ENCODE measurements around the gene EAPP.
"Not testable (repeated sequence)": the region's sequence is repeated elsewhere in the genome, so short reads cannot be mapped to it uniquely, and the experiment has no call there.

Gene EAPP

GRCh38 chr14:34537677-34538009 lies 1.9 kb downstream of the EAPP start:
- H3K27ac ChIP-seq (ENCODE audit: low read length): no peak overlapping the region
- H3K27me3 ChIP-seq (ENCODE audit: control insufficient read depth, insufficient read depth, low read length): no peaks in the 10 kb centered on the region
- H3K4me1 ChIP-seq (ENCODE audit: control insufficient read depth, insufficient read depth, low read length): 0 out of 2 replicates have a peak, but pooled peaks cover 3% of the 10 kb centered on the region
- H3K4me3 ChIP-seq (ENCODE audit: low read length): no peak overlapping the region
- H3K36me3 ChIP-seq (ENCODE audit: control insufficient read depth, insufficient read depth, low read length): peaks cover 3% of the 10 kb centered on the region; the same call in 1 of the 2 replicates
- DNase-seq (ENCODE audit: low read depth, low spot score): no peak
- WGBS (ENCODE audit: insufficient coverage, insufficient read length): no CpG with 5 or more reads among the region's 4 CpGs
- H3K9me3 ChIP-seq (ENCODE audit: control insufficient read depth, insufficient read depth, low read length): no peaks in the 10 kb centered on the region

- DNase-seq (ENCODE audit: low read depth, low spot score): no peak
- no CpG with 5 or more reads among the region's 4 CpGs for WGBS (ENCODE audit: insufficient coverage, insufficient read length)
- H3K9me3 ChIP-seq (ENCODE audit: control insufficient read depth, insufficient read depth, low read length): no peaks in the 10 kb centered on the region
- H3K27me3 ChIP-seq (ENCODE audit: control insufficient read depth, insufficient read depth, low read length): no peaks in the 10 kb centered on the region
- H3K36me3 ChIP-seq (ENCODE audit: control insufficient read depth, insufficient read depth, low read length): peaks cover 3% of the 10 kb centered on the region; the same call in 1 of the 2 replicates
- no peak overlapping the region for H3K4me3 ChIP-seq (ENCODE audit: low read length)
- 0 out of 2 replicates have a peak, but pooled peaks cover 3% of the 10 kb centered on the region for H3K4me1 ChIP-seq (ENCODE audit: control insufficient read depth, insufficient read depth, low read length)
- no peak overlapping the region for H3K27ac ChIP-seq (ENCODE audit: low read length)
These were observed 2.4 kb downstream of the EAPP start for GRCh38 chr14:34536951-34537676.

DNA sequence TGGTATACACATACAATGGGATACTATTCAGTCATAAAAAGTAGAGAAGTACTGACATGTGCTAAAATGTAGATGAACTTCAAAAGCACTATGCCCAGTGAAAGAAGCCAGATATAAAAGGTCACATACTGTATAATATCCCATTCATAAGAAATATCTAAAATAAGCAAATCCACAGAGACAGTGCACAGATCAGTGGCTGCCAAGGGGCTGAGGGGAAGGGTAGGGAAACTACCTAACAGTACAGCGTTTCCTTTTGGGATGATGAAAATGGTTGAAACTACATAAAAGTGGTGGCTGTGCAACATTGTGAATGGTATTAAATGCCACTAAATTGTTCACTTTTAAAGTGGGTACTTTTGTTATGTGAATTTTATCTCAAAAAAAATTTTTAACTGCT lies 11.9 kb downstream of the EAPP start:
- Histone ChIP-seq H3K9me3 (ENCODE audit: control insufficient read depth, insufficient read depth, low read length) (no peaks in the 10 kb centered on the region), H3K36me3 (ENCODE audit: control insufficient read depth, insufficient read depth, low read length) (peaks cover 9% of the 10 kb centered on the region; the same call in 1 of the 2 replicates), H3K27ac (ENCODE audit: low read length) (no peak overlapping the region), H3K4me1 (ENCODE audit: control insufficient read depth, insufficient read depth, low read length) (no peaks in the 10 kb centered on the region), H3K27me3 (ENCODE audit: control insufficient read depth, insufficient read depth, low read length) (no peaks in the 10 kb centered on the region), H3K4me3 (ENCODE audit: low read length) (no peak overlapping the region)
- no CpG with 5 or more reads among the region's 1 CpG for WGBS (ENCODE audit: insufficient coverage, insufficient read length)
- DNase-seq (ENCODE audit: low read depth, low spot score): no peak

DNA sequence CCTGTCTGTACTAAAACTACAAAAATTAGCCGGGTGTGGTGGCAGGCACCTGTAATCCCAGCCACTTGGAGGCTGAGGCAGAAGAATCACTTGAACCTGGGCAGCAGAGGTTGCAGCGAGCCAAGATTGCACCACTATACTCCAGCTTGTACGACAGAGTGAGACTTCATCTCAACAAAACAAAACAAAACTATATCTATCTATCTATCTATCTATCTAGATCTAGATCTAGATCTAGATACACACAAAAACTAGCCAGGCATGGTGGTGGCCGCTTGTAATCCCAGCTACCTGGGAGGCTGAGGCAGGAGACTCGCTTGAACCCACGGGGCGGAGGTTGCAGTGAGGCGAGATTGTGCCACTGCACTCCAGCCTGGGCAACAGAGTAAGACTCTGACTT lies 15.3 kb downstream of the EAPP start:
- H3K4me1 ChIP-seq (ENCODE audit: control insufficient read depth, insufficient read depth, low read length); H3K27ac ChIP-seq (ENCODE audit: low read length); H3K9me3 ChIP-seq (ENCODE audit: control insufficient read depth, insufficient read depth, low read length); DNase-seq (ENCODE audit: low read depth, low spot score); H3K27me3 ChIP-seq (ENCODE audit: control insufficient read depth, insufficient read depth, low read length); H3K4me3 ChIP-seq (ENCODE audit: low read length): not testable (repeated sequence)
- peaks cover 10% of the 10 kb centered on the region; the same call in 1 of the 2 replicates for H3K36me3 ChIP-seq (ENCODE audit: control insufficient read depth, insufficient read depth, low read length)
- WGBS (ENCODE audit: insufficient coverage, insufficient read length): 100% methylated on average over 1 of the region's 8 CpGs

GRCh38 chr14:34522496-34522895 lies 17.0 kb downstream of the EAPP start:
- Histone ChIP-seq H3K27ac (ENCODE audit: low read length) (no peak overlapping the region), H3K27me3 (ENCODE audit: control insufficient read depth, insufficient read depth, low read length) (no peaks in the 10 kb centered on the region), H3K4me3 (ENCODE audit: low read length) (no peak overlapping the region), H3K36me3 (ENCODE audit: control insufficient read depth, insufficient read depth, low read length) (peaks cover 10% of the 10 kb centered on the region; the same call in 1 of the 2 replicates), H3K4me1 (ENCODE audit: control insufficient read depth, insufficient read depth, low read length) (no peaks in the 10 kb centered on the region), H3K9me3 (ENCODE audit: control insufficient read depth, insufficient read depth, low read length) (no peaks in the 10 kb centered on the region)
- no CpG with 5 or more reads among the region's 2 CpGs for WGBS (ENCODE audit: insufficient coverage, insufficient read length)
- no peak for DNase-seq (ENCODE audit: low read depth, low spot score)

- H3K27me3 ChIP-seq (ENCODE audit: control insufficient read depth, insufficient read depth, low read length); DNase-seq (ENCODE audit: low read depth, low spot score); H3K9me3 ChIP-seq (ENCODE audit: control insufficient read depth, insufficient read depth, low read length); H3K4me1 ChIP-seq (ENCODE audit: control insufficient read depth, insufficient read depth, low read length); H3K4me3 ChIP-seq (ENCODE audit: low read length); H3K27ac ChIP-seq (ENCODE audit: low read length): not testable (repeated sequence)
- H3K36me3 ChIP-seq (ENCODE audit: control insufficient read depth, insufficient read depth, low read length): peaks cover 10% of the 10 kb centered on the region; the same call in 1 of the 2 replicates
- no CpG with 5 or more reads among the region's 6 CpGs for WGBS (ENCODE audit: insufficient coverage, insufficient read length)
These were observed 18.4 kb downstream of the EAPP start for GRCh38 chr14:34521071-34521470.

DNA sequence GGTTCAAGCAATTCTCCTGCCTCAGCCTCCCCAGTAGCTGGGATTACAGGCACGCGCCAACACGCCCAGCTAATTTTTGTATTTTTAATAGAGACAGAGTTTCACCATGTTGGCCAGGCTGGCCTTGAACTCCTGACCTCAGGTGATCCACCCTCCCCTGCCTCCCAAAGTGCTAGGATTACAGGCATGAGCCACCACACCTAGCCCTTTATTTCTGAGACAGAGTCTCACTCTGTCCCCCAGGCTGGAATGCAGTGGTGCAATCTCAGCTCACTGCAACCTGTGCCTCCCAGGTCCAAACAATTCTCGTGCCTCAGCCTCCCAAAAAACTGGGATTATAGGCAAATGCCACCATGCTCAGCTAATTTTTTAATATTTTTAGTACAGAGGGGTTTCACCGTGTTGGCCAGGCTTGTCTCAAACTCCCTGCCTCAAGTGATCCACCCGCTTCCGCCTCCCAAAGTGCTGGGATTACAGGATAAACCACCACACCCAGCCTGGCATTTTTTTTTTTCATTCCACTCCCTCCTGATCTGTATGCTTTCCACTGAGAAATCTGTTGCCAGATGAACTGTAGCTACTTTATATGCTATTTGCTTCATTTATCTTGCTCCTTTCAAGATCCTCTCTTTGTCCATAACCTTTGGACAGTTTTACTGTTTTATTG lies 19.1 kb downstream of the EAPP start:
- peaks cover 10% of the 10 kb centered on the region; the same call in 1 of the 2 replicates for H3K36me3 ChIP-seq (ENCODE audit: control insufficient read depth, insufficient read depth, low read length)
- DNase-seq (ENCODE audit: low read depth, low spot score); H3K4me1 ChIP-seq (ENCODE audit: control insufficient read depth, insufficient read depth, low read length); H3K9me3 ChIP-seq (ENCODE audit: control insufficient read depth, insufficient read depth, low read length); H3K27me3 ChIP-seq (ENCODE audit: control insufficient read depth, insufficient read depth, low read length); H3K4me3 ChIP-seq (ENCODE audit: low read length); H3K27ac ChIP-seq (ENCODE audit: low read length): not testable (repeated sequence)
- WGBS (ENCODE audit: insufficient coverage, insufficient read length): no CpG with 5 or more reads among the region's 7 CpGs

GRCh38 chr14:34507884-34508283 lies 31.6 kb downstream of the EAPP start:
- H3K27me3 ChIP-seq (ENCODE audit: control insufficient read depth, insufficient read depth, low read length): no peaks in the 10 kb centered on the region
- H3K4me3 ChIP-seq (ENCODE audit: low read length): no peak overlapping the region
- no peaks in the 10 kb centered on the region for H3K4me1 ChIP-seq (ENCODE audit: control insufficient read depth, insufficient read depth, low read length)
- no peak for DNase-seq (ENCODE audit: low read depth, low spot score)
- no peaks in the 10 kb centered on the region for H3K36me3 ChIP-seq (ENCODE audit: control insufficient read depth, insufficient read depth, low read length)
- no CpG with 5 or more reads among the region's 11 CpGs for WGBS (ENCODE audit: insufficient coverage, insufficient read length)
- no peak overlapping the region for H3K27ac ChIP-seq (ENCODE audit: low read length)
- H3K9me3 ChIP-seq (ENCODE audit: control insufficient read depth, insufficient read depth, low read length): no peaks in the 10 kb centered on the region

DNA sequence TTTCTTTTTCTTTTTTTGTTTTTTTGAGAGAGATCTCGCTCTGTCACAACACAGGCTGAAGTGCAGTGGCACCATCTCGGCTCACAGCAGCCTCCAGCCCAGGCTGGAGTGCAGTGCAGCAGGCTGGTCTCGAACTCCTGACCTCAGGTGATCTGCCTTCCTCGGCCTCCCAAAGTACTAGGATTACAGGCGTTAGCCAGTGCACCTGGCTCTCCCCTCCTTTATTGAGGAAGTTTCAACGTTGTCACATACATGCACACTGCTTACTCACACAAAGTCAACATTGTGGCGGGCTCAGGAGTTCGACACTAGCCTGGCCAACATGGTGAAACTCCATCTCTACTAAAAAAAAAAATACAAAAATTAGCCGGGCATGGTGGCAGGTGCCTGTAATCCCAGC lies 32.0 kb downstream of the EAPP start:
- no CpG with 5 or more reads among the region's 9 CpGs for WGBS (ENCODE audit: insufficient coverage, insufficient read length)
- no peaks in the 10 kb centered on the region for H3K36me3 ChIP-seq (ENCODE audit: control insufficient read depth, insufficient read depth, low read length)
- no peak for DNase-seq (ENCODE audit: low read depth, low spot score)
- no peak overlapping the region for H3K27ac ChIP-seq (ENCODE audit: low read length)
- H3K4me3 ChIP-seq (ENCODE audit: low read length): no peak overlapping the region
- no peaks in the 10 kb centered on the region for H3K9me3 ChIP-seq (ENCODE audit: control insufficient read depth, insufficient read depth, low read length)
- no peaks in the 10 kb centered on the region for H3K4me1 ChIP-seq (ENCODE audit: control insufficient read depth, insufficient read depth, low read length)
- no peaks in the 10 kb centered on the region for H3K27me3 ChIP-seq (ENCODE audit: control insufficient read depth, insufficient read depth, low read length)

DNA sequence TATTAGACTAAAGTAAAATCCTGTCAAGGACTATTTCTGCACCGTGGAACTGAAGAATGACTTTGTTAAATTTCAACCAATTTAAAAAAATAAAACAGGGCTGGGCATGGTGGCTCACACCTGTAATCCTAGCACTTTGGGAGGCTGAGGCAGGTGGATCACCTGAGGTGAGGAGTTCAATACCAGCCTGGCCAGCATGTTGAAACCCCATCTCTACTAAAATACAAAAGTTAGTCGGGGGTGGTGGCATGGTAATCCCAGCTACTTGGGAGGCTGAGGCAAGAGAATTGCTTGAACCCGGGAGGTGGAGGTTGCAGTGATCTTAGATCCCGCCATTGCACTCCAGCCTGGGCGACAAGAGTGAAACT lies 34.4 kb downstream of the EAPP start:
- not testable (repeated sequence) for DNase-seq (ENCODE audit: low read depth, low spot score); H3K4me1 ChIP-seq (ENCODE audit: control insufficient read depth, insufficient read depth, low read length); H3K27me3 ChIP-seq (ENCODE audit: control insufficient read depth, insufficient read depth, low read length); H3K36me3 ChIP-seq (ENCODE audit: control insufficient read depth, insufficient read depth, low read length); H3K27ac ChIP-seq (ENCODE audit: low read length); H3K4me3 ChIP-seq (ENCODE audit: low read length); H3K9me3 ChIP-seq (ENCODE audit: control insufficient read depth, insufficient read depth, low read length)
- no CpG with 5 or more reads among the region's 5 CpGs for WGBS (ENCODE audit: insufficient coverage, insufficient read length)

GRCh38 chr14:34504027-34504426 lies 35.5 kb downstream of the EAPP start:
- no CpG with 5 or more reads among the region's 9 CpGs for WGBS (ENCODE audit: insufficient coverage, insufficient read length)
- H3K4me1 ChIP-seq (ENCODE audit: control insufficient read depth, insufficient read depth, low read length); H3K36me3 ChIP-seq (ENCODE audit: control insufficient read depth, insufficient read depth, low read length); H3K27me3 ChIP-seq (ENCODE audit: control insufficient read depth, insufficient read depth, low read length); H3K9me3 ChIP-seq (ENCODE audit: control insufficient read depth, insufficient read depth, low read length); H3K27ac ChIP-seq (ENCODE audit: low read length); DNase-seq (ENCODE audit: low read depth, low spot score); H3K4me3 ChIP-seq (ENCODE audit: low read length): not testable (repeated sequence)

Measured in iPS DF 6.9 (cell line).